GM18873 (cell line): ENCODE results near the gene QDPR.
"Not testable (repeated sequence)": the region's sequence is repeated elsewhere in the genome, so short reads cannot be mapped to it uniquely, and the experiment has no call there.

Source experiments
- ATAC-seq: cut with Tn5 transposase; IDR thresholded peaks from one replicate; pipeline ENCODE4 v1.9.1; 2021; ENCODE audit warnings: mild to moderate bottlenecking, moderate library complexity, moderate number of reproducible peaks; ENCODE audit not compliant: unreplicated experiment, low FRiP score

The QDPR gene

GRCh38 chr4:17511950-17512795 is at the start of gene QDPR:
Gene QDPR, minus strand, starts transcription at chr4:17512090. Its CDS starts 36 bp downstream, at chr4:17512054.
- ATAC-seq = peak; percentile 97

GRCh38 chr4:17561195-17561909 is 49.5 kb upstream of the QDPR start:
- no peak for ATAC-seq

- ATAC-seq = no peak
These were observed 48.3 kb upstream of the QDPR start for GRCh38 chr4:17560065-17560673.

GRCh38 chr4:17559709-17560048 is 47.8 kb upstream of the QDPR start:
- ATAC-seq = no peak

GRCh38 chr4:17558941-17559708 is 47.2 kb upstream of the QDPR start:
- ATAC-seq = no peak

GRCh38 chr4:17557880-17558279 is 46.0 kb upstream of the QDPR start:
- ATAC-seq = no peak

GRCh38 chr4:17556498-17556897 is 44.6 kb upstream of the QDPR start:
- ATAC-seq = no peak

GRCh38 chr4:17554568-17554967 is 42.7 kb upstream of the QDPR start:
- no peak for ATAC-seq

GRCh38 chr4:17552427-17552826 is 40.5 kb upstream of the QDPR start:
- no peak for ATAC-seq

GRCh38 chr4:17550549-17550948 is 38.7 kb upstream of the QDPR start:
- ATAC-seq = no peak

GRCh38 chr4:17546678-17547077 is 34.8 kb upstream of the QDPR start:
- no peak for ATAC-seq

- no peak for ATAC-seq
These were observed 34.3 kb upstream of the QDPR start for GRCh38 chr4:17546222-17546621.

- no peak for ATAC-seq
These were observed 33.7 kb upstream of the QDPR start for GRCh38 chr4:17545374-17546140.

GRCh38 chr4:17544831-17545234 is 32.9 kb upstream of the QDPR start:
- ATAC-seq = no peak

GRCh38 chr4:17544205-17544604 is 32.3 kb upstream of the QDPR start:
- no peak for ATAC-seq

GRCh38 chr4:17537060-17537459 is 25.2 kb upstream of the QDPR start:
- ATAC-seq = not testable (repeated sequence)

GRCh38 chr4:17535906-17536305 is 24.0 kb upstream of the QDPR start:
- ATAC-seq = no peak

GRCh38 chr4:17535242-17535641 is 23.4 kb upstream of the QDPR start:
- ATAC-seq = no peak

- ATAC-seq = no peak
These were observed 22.8 kb upstream of the QDPR start for GRCh38 chr4:17534705-17535104.
